ENCODE measurements around the gene STRBP.

STRBP gene

GRCh38 chr9:123108976-123109375, 159.4 kb downstream of the STRBP start:
- Histone ChIP-seq H4K20me1 (ENCODE audit: control insufficient read depth, insufficient read depth, low read depth, low read length) (no peaks in the 10 kb centered on the region), H3K36me3 (ENCODE audit: control insufficient read depth, low read length) (peaks cover 93% of the 10 kb centered on the region), H3K4me1 (ENCODE audit: control insufficient read depth, low read length) (peaks cover 6% of the 10 kb centered on the region; the same call in 1 of the 2 replicates), H3K4me3 (ENCODE audit: low read length) (no peak overlapping the region), H3K4me2 (ENCODE audit: low read length) (no peak overlapping the region), H3F3A (ENCODE audit: control insufficient read depth, insufficient read depth) (peaks cover 16% of the 10 kb centered on the region), H3K79me2 (ENCODE audit: control insufficient read depth, low read length) (no peaks in the 10 kb centered on the region), H3K27ac (ENCODE audit: low read depth, low read length) (no peak overlapping the region), H3K27me3 (ENCODE audit: control insufficient read depth, low read length) (no peaks in the 10 kb centered on the region), H3K9me2 (replicated peaks; ENCODE audit: control insufficient read depth, low read length) (no peaks in the 10 kb centered on the region), H3K9me3 (ENCODE audit: control insufficient read depth, insufficient read depth, low read length) (no peaks in the 10 kb centered on the region)
- TF ChIP-seq EZH2phosphoT487 (IDR thresholded peaks at IDR 0.05; ENCODE audit: borderline replicate concordance, low read length) (no peak), CTCF (IDR thresholded peaks at IDR 0.05; ENCODE audit: low read depth, low read length, poor library complexity, severe bottlenecking) (no peak)

GRCh38 chr9:123107639-123108285, 160.6 kb downstream of the STRBP start:
- Histone ChIP-seq H3K9me2 (replicated peaks; ENCODE audit: control insufficient read depth, low read length) (no peaks in the 10 kb centered on the region), H3F3A (ENCODE audit: control insufficient read depth, insufficient read depth) (peaks cover 22% of the 10 kb centered on the region), H3K36me3 (ENCODE audit: control insufficient read depth, low read length) (peaks cover 91% of the 10 kb centered on the region), H3K79me2 (ENCODE audit: control insufficient read depth, low read length) (no peaks in the 10 kb centered on the region), H3K4me2 (ENCODE audit: low read length) (no peak overlapping the region), H3K4me1 (ENCODE audit: control insufficient read depth, low read length) (peaks cover 6% of the 10 kb centered on the region; the same call in 1 of the 2 replicates), H3K4me3 (ENCODE audit: low read length) (no peak overlapping the region), H3K27ac (ENCODE audit: low read depth, low read length) (no peak overlapping the region), H3K9me3 (ENCODE audit: control insufficient read depth, insufficient read depth, low read length) (no peaks in the 10 kb centered on the region), H4K20me1 (ENCODE audit: control insufficient read depth, insufficient read depth, low read depth, low read length) (no peaks in the 10 kb centered on the region), H3K27me3 (ENCODE audit: control insufficient read depth, low read length) (no peaks in the 10 kb centered on the region)
- no peak for TF ChIP-seq EZH2phosphoT487 (IDR thresholded peaks at IDR 0.05; ENCODE audit: borderline replicate concordance, low read length)
- TF ChIP-seq CTCF (IDR thresholded peaks at IDR 0.05; ENCODE audit: low read depth, low read length, poor library complexity, severe bottlenecking) = no peak

- Histone ChIP-seq H3F3A (ENCODE audit: control insufficient read depth, insufficient read depth) (peaks cover 38% of the 10 kb centered on the region), H3K79me2 (ENCODE audit: control insufficient read depth, low read length) (no peaks in the 10 kb centered on the region; the same call in 1 of the 2 replicates), H3K9me3 (ENCODE audit: control insufficient read depth, insufficient read depth, low read length) (no peaks in the 10 kb centered on the region), H3K4me2 (ENCODE audit: low read length) (no peak overlapping the region), H3K4me3 (ENCODE audit: low read length) (no peak overlapping the region), H3K27me3 (ENCODE audit: control insufficient read depth, low read length) (no peaks in the 10 kb centered on the region), H3K27ac (ENCODE audit: low read depth, low read length) (no peak overlapping the region), H4K20me1 (ENCODE audit: control insufficient read depth, insufficient read depth, low read depth, low read length) (0 out of 2 replicates have a peak, but pooled peaks cover 7% of the 10 kb centered on the region), H3K4me1 (ENCODE audit: control insufficient read depth, low read length) (peaks cover 3% of the 10 kb centered on the region; the same call in 1 of the 2 replicates), H3K36me3 (ENCODE audit: control insufficient read depth, low read length) (peaks cover 93% of the 10 kb centered on the region), H3K9me2 (replicated peaks; ENCODE audit: control insufficient read depth, low read length) (no peaks in the 10 kb centered on the region)
- no peak for TF ChIP-seq CTCF (IDR thresholded peaks at IDR 0.05; ENCODE audit: low read depth, low read length, poor library complexity, severe bottlenecking)
- no peak for TF ChIP-seq EZH2phosphoT487 (IDR thresholded peaks at IDR 0.05; ENCODE audit: borderline replicate concordance, low read length)
Measured at GRCh38 chr9:123105490-123105889, 162.9 kb downstream of the STRBP start.

All from DOHH2 (cell line).